GM12878 (cell line): ENCODE results near the gene AP3B2. TPM values are rescaled to one million over a fixed set of nuclear protein-coding genes. Genes with fewer than 3 reads are reported as not detected.

Experiments used
- ATAC-seq: fragments of 200-7000 bp; cut with Tn5 transposase; 3 replicates; pipeline ENCODE4 v1.9.1; 2020; ENCODE audit warnings: mild to moderate bottlenecking, moderate library complexity
- BruUV-seq: library from RNA; stranded (reverse); fragments of 400-500 nt; replicated peaks from 2 replicates; lab custom pipeline; 2021; lab: Mats Ljungman, UMichigan
- CTCF ChIA-PET: fragments of 300-600 bp; sonication (Branson Sonifier 250); formaldehyde crosslinking; extraction: SDS; loops from one replicate; lab custom pipeline; 2021; ENCODE audit warnings: inconsistent platforms; lab: Yijun Ruan, JAX
- POLR2A ChIA-PET: fragments of 350-600 bp; formaldehyde crosslinking; extraction: SDS; loops from one replicate; lab custom pipeline; 2021; ENCODE audit warnings: inconsistent platforms; lab: Charles Lee
- RAD21 ChIA-PET: fragments of 300-600 bp; sonication (Branson Sonifier 250); formaldehyde crosslinking; loops from one replicate; lab custom pipeline; 2023; ENCODE audit warnings: antibody characterized with exemption; ENCODE audit not compliant: unreplicated experiment; lab: Charles Lee
- SMC1A ChIA-PET: fragments of 300-600 bp; sonication (Branson Sonifier 250); formaldehyde crosslinking; loops from one replicate; lab custom pipeline; 2023; ENCODE audit not compliant: unreplicated experiment, uncharacterized antibody; lab: Charles Lee
- DNase-seq: peaks from one replicate; pipeline ENCODE4 v3.0.0-alpha.2; 2011; ENCODE audit warnings: low read depth, low spot score
- FAIRE-seq: peaks from 3 replicates; lab custom pipeline; 2011; peaks lifted over from hg19 to GRCh38; lab: Jason Lieb, UNC
- H2AFZ ChIP-seq: 2 replicates; pipeline ENCODE4 v1.6.0; 2011; ENCODE audit warnings: low read depth, low read length, control low read depth; ENCODE audit not compliant: control insufficient read depth
- H3K27ac ChIP-seq: 2 replicates; pipeline ENCODE4 v1.5.1; 2011; ENCODE audit warnings: control low read depth; ENCODE audit not compliant: control insufficient read depth, insufficient read depth
- H3K27me3 ChIP-seq, 2 experiments: replicated peaks in 1 of 2; 2 replicates each; pipeline versions ENCODE4 v1.6.0 to v1.6.1; 2011; ENCODE audit warnings: low read length in 1 of 2; ENCODE audit not compliant: control insufficient read depth in 2 of 2, insufficient read depth in 2 of 2
- H3K36me3 ChIP-seq, 2 experiments: 2 replicates each; pipeline ENCODE4 v1.5.1; 2011; ENCODE audit warnings: low read length in 1 of 2; ENCODE audit not compliant: control insufficient read depth in 2 of 2, insufficient read depth in 2 of 2
- H3K4me1 ChIP-seq: 2 replicates; pipeline ENCODE4 v1.6.1; 2011; ENCODE audit warnings: mild to moderate bottlenecking, low read length, moderate library complexity, mixed read lengths; ENCODE audit not compliant: control insufficient read depth, insufficient read depth
- H3K4me2 ChIP-seq: 2 replicates; pipeline ENCODE4 v1.6.0; 2011; ENCODE audit warnings: control low read depth; ENCODE audit not compliant: control insufficient read depth, insufficient read depth
- H3K4me3 ChIP-seq: fragments of 200-600 bp; sonication (generic); 2 replicates; pipeline ENCODE4 v1.5.1; 2016
- H3K79me2 ChIP-seq: 2 replicates; pipeline ENCODE4 v1.6.0; 2011; ENCODE audit warnings: low read length; ENCODE audit not compliant: control insufficient read depth, insufficient read depth
- H3K9ac ChIP-seq: 2 replicates; pipeline ENCODE4 v1.8.0; 2011; ENCODE audit warnings: low read length, control low read depth, mixed read lengths; ENCODE audit not compliant: control insufficient read depth, insufficient read depth
- H3K9me3 ChIP-seq: replicated peaks from 3 replicates; pipeline ENCODE4 v1.5.1; 2011; ENCODE audit warnings: mild to moderate bottlenecking, low read length; ENCODE audit not compliant: control insufficient read depth, insufficient read depth
- H4K20me1 ChIP-seq: 2 replicates; pipeline ENCODE4 v1.6.0; 2011; ENCODE audit not compliant: control insufficient read depth, insufficient read depth
- ESRRA ChIP-seq: IDR thresholded peaks from 2 replicates; pipeline ENCODE4 v1.6.1; 2012; ENCODE audit warnings: mild to moderate bottlenecking, low read length, improper control_type of control experiment
- EZH2 ChIP-seq: IDR thresholded peaks from 2 replicates; pipeline ENCODE4 v1.6.1; 2012; ENCODE audit warnings: low read depth, mild to moderate bottlenecking, control low read depth, inconsistent platforms, low read length, borderline replicate concordance; ENCODE audit not compliant: control insufficient read depth
- HDAC6 ChIP-seq: fragments of 200-600 bp; sonication (generic); IDR thresholded peaks from one replicate; pipeline ENCODE4 v1.8.0; 2017; ENCODE audit warnings: antibody characterized with exemption; ENCODE audit not compliant: unreplicated experiment
- MTA3 ChIP-seq: IDR thresholded peaks from 2 replicates; pipeline ENCODE4 v1.6.1; 2012; ENCODE audit warnings: low read length, inconsistent platforms, borderline replicate concordance
- POLR2A ChIP-seq: IDR thresholded peaks from 2 replicates; pipeline ENCODE4 v1.6.1; 2011; ENCODE audit warnings: low read depth, mild to moderate bottlenecking, low read length
- RELA ChIP-seq: fragments of 450-650 bp; IDR thresholded peaks from 2 replicates; pipeline ENCODE4 v1.8.0; 2014; ENCODE audit warnings: borderline replicate concordance; ENCODE audit not compliant: partially characterized antibody
- REST ChIP-seq: IDR thresholded peaks from 2 replicates; pipeline ENCODE4 v1.6.1; 2012; ENCODE audit warnings: mild to moderate bottlenecking, low read depth, low read length
- RFX5 ChIP-seq: IDR thresholded peaks from 2 replicates; pipeline ENCODE4 v1.6.1; 2011; ENCODE audit warnings: low read depth, low read length, improper control_type of control experiment
- SPI1 ChIP-seq: IDR thresholded peaks from 2 replicates; pipeline ENCODE4 v1.6.1; 2011; ENCODE audit warnings: low read depth, mild to moderate bottlenecking, low read length, moderate library complexity, borderline replicate concordance; ENCODE audit not compliant: insufficient read depth
- ZNF622 ChIP-seq: fragments of 450-650 bp; IDR thresholded peaks from 2 replicates; pipeline ENCODE4 v1.6.1; 2017; ENCODE audit warnings: mild to moderate bottlenecking, inconsistent platforms
- WGBS: methylation state at CpG from one replicate; pipeline ENCODE4 v1.1.6; 2016; ENCODE audit warnings: low lambda C conversion rate; ENCODE audit not compliant: insufficient replicate concordance, insufficient coverage; ENCODE audit errors: missing lambda C conversion rate; 5-methylcytosine and 5-hydroxymethylcytosine counted together
- in situ Hi-C: fragments of 300-500 bp; cut with MboI; formaldehyde crosslinking; loops from 9 replicates; pipeline ENCODE4 v1.14.3; 2018; ENCODE audit warnings: mixed read lengths
- intact Hi-C: fragments of 100-400 bp; cut with micrococcal nuclease; formaldehyde crosslinking; loops from one replicate; pipeline ENCODE4 v1.14.2; 2022; ENCODE audit not compliant: unreplicated experiment
- polyA plus RNA-seq, 11 experiments: library from polyadenylated mRNA; depleted of rRNA in 4 of 11; unstranded in 6 of 11; stranded (reverse) in 5 of 11; fragments of >200 nt; fragmentation: Nextera tagmentation in 4 of 11; fragmentation: Illumina TruSeq in 1 of 11; extraction: Ambion mirVana in 4 of 11; extraction: Trizol in 1 of 11; gene quantifications; 1 replicate in 1 of 11; 2 replicates in 10 of 11; pipeline versions ENCODE4 v1.2.1 to v1.2.3, GENCODE V29; 2011 to 2016; ENCODE audit warnings: inconsistent platforms in 2 of 11, missing spikeins in 2 of 11, low read depth in 1 of 11
- total RNA-seq, 4 experiments: library from RNA; depleted of rRNA in 3 of 4; stranded (reverse); fragments of >200 nt in 3 of 4; fragmentation: Illumina TruSeq in 1 of 4; extraction: Trizol in 1 of 4; gene quantifications; 2 replicates each; pipeline versions ENCODE4 v1.2.1 to v1.2.3, GENCODE V29; 2013 to 2021
- TF ChIP-seq, protein P1 (sequence below): IDR thresholded peaks from 2 replicates; pipeline ENCODE4 v1.6.1; 2011; ENCODE audit warnings: mild to moderate bottlenecking, low read depth, low read length, moderate library complexity; ENCODE audit not compliant: insufficient replicate concordance

The AP3B2 gene
- total and polyA plus RNA-seq, 10 of the 15 experiments (the other 5 are each of a cell fraction or from before 2014, with no cell fraction given), result not detected

GRCh38 chr15:82653483-82654168 is 56.0 kb downstream of the AP3B2 start:
- no peaks in the 10 kb centered on the region; the same call in none of the 2 replicates for H4K20me1 ChIP-seq
- no peak overlapping the region for H3K4me3 ChIP-seq
- FAIRE-seq (no peak), ATAC-seq (no peak)
- no peak overlapping the region for H3K4me2 ChIP-seq
- no peak overlapping the region for H3K9ac ChIP-seq
- no peaks in the 10 kb centered on the region for H3K36me3 ChIP-seq
- H3K4me1 ChIP-seq, result peaks cover 4% of the 10 kb centered on the region; the same call in 1 of the 2 replicates
- POLR2A ChIA-PET, result interaction anchor here (0.6 kb wide), 1 partner anchor 973 kb away, joined by 5 read pairs; no protein-coding TSS in a partner anchor
- no peak overlapping the region for H2AFZ ChIP-seq
- TF ChIP-seq HDAC6, result no peak
- TF ChIP-seq, protein P1, sequence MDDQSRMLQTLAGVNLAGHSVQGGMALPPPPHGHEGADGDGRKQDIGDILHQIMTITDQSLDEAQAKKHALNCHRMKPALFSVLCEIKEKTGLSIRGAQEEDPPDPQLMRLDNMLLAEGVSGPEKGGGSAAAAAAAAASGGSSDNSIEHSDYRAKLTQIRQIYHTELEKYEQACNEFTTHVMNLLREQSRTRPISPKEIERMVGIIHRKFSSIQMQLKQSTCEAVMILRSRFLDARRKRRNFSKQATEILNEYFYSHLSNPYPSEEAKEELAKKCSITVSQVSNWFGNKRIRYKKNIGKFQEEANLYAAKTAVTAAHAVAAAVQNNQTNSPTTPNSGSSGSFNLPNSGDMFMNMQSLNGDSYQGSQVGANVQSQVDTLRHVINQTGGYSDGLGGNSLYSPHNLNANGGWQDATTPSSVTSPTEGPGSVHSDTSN, result no peak
- no peak for TF ChIP-seq ESRRA
- TF ChIP-seq RELA, result no peak
- TF ChIP-seq REST, result no peak
- TF ChIP-seq EZH2, result no peak
- no peak for TF ChIP-seq SPI1
- no peak for TF ChIP-seq RFX5
- no peak for TF ChIP-seq MTA3
- no peak for TF ChIP-seq POLR2A
- TF ChIP-seq ZNF622, result no peak
- TF ChIP-seq, all 136 proteins: peak for 0
- H3K9me3 ChIP-seq, result no peaks in the 10 kb centered on the region
- RAD21 ChIA-PET, result no interaction called here
- no peaks in the 10 kb centered on the region for H3K79me2 ChIP-seq
- H3K27me3 ChIP-seq, result peaks cover 0 to 2% of the 10 kb centered on the region in 2 experiments; a peak in 2 of 4 replicates
- SMC1A ChIA-PET, result no interaction called here
- CTCF ChIA-PET, result interaction anchor here (1.5 kb wide), 1 partner anchor 12 kb away, joined by 4 read pairs; no protein-coding TSS in a partner anchor
- BruUV-seq, result no TSS peak
- intact Hi-C loops, result no loop called here
- 18% methylated on average over 3 of the region's 3 CpGs for WGBS
- in situ Hi-C loops, result no loop called here
- no peak for DNase-seq
- H3K27ac ChIP-seq, result no peak overlapping the region
